A549 (cell line): ENCODE measurements around the gene OPA3. TPM values are rescaled to one million over a fixed set of nuclear protein-coding genes. Genes with fewer than 3 reads are reported as not detected.
A peak's percentile ranks its signal among the peaks of the same experiment; 100 is the strongest.

Experiments used
- ATAC-seq, 2 experiments: fragments of 200-7000 bp in 1 of 2; fragments of >200 bp in 1 of 2; cut with Nextera tagmentation in 1 of 2; cut with Tn5 transposase in 1 of 2; 3 replicates each; pipeline versions ENCODE4 v1.8.0 to v1.9.1; 2018 to 2020; ENCODE audit warnings: mild to moderate bottlenecking in 1 of 2, moderate library complexity in 1 of 2
- CTCF ChIA-PET: fragments of 300-600 bp; sonication (Branson Sonifier 250); formaldehyde crosslinking; extraction: SDS; loops from one replicate; lab custom pipeline; 2021; ENCODE audit warnings: antibody characterized with exemption, inconsistent platforms; lab: Yijun Ruan, JAX
- POLR2A ChIA-PET: fragments of 350-600 bp; formaldehyde crosslinking; extraction: SDS; loops from one replicate; lab custom pipeline; 2021; ENCODE audit warnings: antibody characterized with exemption, inconsistent platforms; lab: Yijun Ruan, JAX
- DNase-seq, 2 experiments: peaks; one replicate each; pipeline versions ENCODE4 v3.0.0 to v3.0.0-alpha.2; 2011 to 2016; ENCODE audit warnings: low read depth in 1 of 2, low spot score in 1 of 2
- FAIRE-seq: peaks from 2 replicates; lab custom pipeline; 2011; peaks lifted over from hg19 to GRCh38; lab: Jason Lieb, UNC
- H3K27ac ChIP-seq, 2 experiments: fragments of >200 bp; sonication (Bioruptor Twin); formaldehyde crosslinking; 3 replicates each; pipeline ENCODE4 v1.5.1; 2016 to 2017
- H3K4me1 ChIP-seq: fragments of >200 bp; sonication (Bioruptor Twin); formaldehyde crosslinking; 3 replicates; pipeline ENCODE4 v1.6.1; 2016
- H3K4me2 ChIP-seq: fragments of >200 bp; sonication (Bioruptor Twin); formaldehyde crosslinking; 3 replicates; pipeline ENCODE4 v1.6.1; 2016
- H3K4me3 ChIP-seq: fragments of >200 bp; sonication (Bioruptor Twin); formaldehyde crosslinking; 3 replicates; pipeline ENCODE4 v1.5.1; 2016
- H3K9me3 ChIP-seq: fragments of >200 bp; sonication (Bioruptor Twin); formaldehyde crosslinking; 3 replicates; pipeline ENCODE4 v1.6.1; 2016
- CTCF ChIP-seq: fragments of >200 bp; sonication (Bioruptor Twin); formaldehyde crosslinking; IDR thresholded peaks from 3 replicates; pipeline ENCODE4 v1.5.1; 2016
- E2F6 ChIP-seq: IDR thresholded peaks from 2 replicates; pipeline ENCODE4 v1.6.1; 2012; ENCODE audit warnings: low read depth, borderline replicate concordance
- ESRRA ChIP-seq: fragments of 150-350 bp; IDR thresholded peaks from 2 replicates; pipeline ENCODE4 v1.6.1; 2014; ENCODE audit warnings: mild to moderate bottlenecking, low read length, borderline replicate concordance
- FOSL2 ChIP-seq, 2 experiments: fragments of 450-650 bp in 1 of 2; fragments of >200 bp in 1 of 2; sonication (Bioruptor Twin) in 1 of 2; formaldehyde crosslinking; IDR thresholded peaks; 2 replicates each; pipeline versions ENCODE4 v1.5.0 to v1.6.1; 2016 to 2020; ENCODE audit warnings: mild to moderate bottlenecking in 1 of 2, moderate library complexity in 1 of 2
- HOXA7 ChIP-seq: fragments of 250-450 bp; sonication (Bioruptor Pico); IDR thresholded peaks from 2 replicates; pipeline ENCODE4 v1.5.0; 2020; ENCODE audit warnings: mild to moderate bottlenecking, moderate library complexity
- JUN ChIP-seq, 2 experiments: fragments of >200 bp; sonication (Bioruptor Twin); formaldehyde crosslinking; IDR thresholded peaks; 2 replicates in 1 of 2; 3 replicates in 1 of 2; pipeline ENCODE4 v1.6.1; 2016 to 2017
- JUNB ChIP-seq: fragments of >200 bp; sonication (Bioruptor Twin); formaldehyde crosslinking; IDR thresholded peaks from 2 replicates; pipeline ENCODE4 v1.6.1; 2016
- MAX ChIP-seq: IDR thresholded peaks from 2 replicates; pipeline ENCODE4 v1.6.1; 2012
- RAD21 ChIP-seq, 2 experiments: fragments of >200 bp in 1 of 2; sonication (Bioruptor Twin) in 1 of 2; formaldehyde crosslinking in 1 of 2; IDR thresholded peaks in 1 of 2; conservative IDR thresholded peaks in 1 of 2; 2 replicates in 1 of 2; 3 replicates in 1 of 2; pipeline ENCODE4 v1.6.1; 2012 to 2018; ENCODE audit warnings: inconsistent platforms in 1 of 2
- RARB ChIP-seq: fragments of 250-450 bp; sonication (Bioruptor Pico); IDR thresholded peaks from 2 replicates; pipeline ENCODE4 v1.8.0; 2021; ENCODE audit warnings: mild to moderate bottlenecking, moderate library complexity
- RNF2 ChIP-seq: fragments of 200-600 bp; sonication (generic); IDR thresholded peaks from 2 replicates; pipeline ENCODE4 v1.6.1; 2016; ENCODE audit warnings: low read depth, mild to moderate bottlenecking, antibody characterized with exemption, moderate library complexity, borderline replicate concordance
- SMC3 ChIP-seq: fragments of >200 bp; sonication (Bioruptor Twin); formaldehyde crosslinking; IDR thresholded peaks from 3 replicates; pipeline ENCODE4 v1.6.1; 2018; ENCODE audit warnings: inconsistent platforms
- TP53 ChIP-seq: fragments of 250-450 bp; sonication (Bioruptor Pico); IDR thresholded peaks from 2 replicates; pipeline ENCODE4 v1.5.0; 2021; ENCODE audit warnings: mild to moderate bottlenecking, moderate library complexity
- USF2 ChIP-seq: fragments of 450-650 bp; IDR thresholded peaks from 2 replicates; pipeline ENCODE4 v1.6.1; 2014; ENCODE audit warnings: antibody characterized with exemption
- ZC3H11A ChIP-seq: fragments of 450-650 bp; IDR thresholded peaks from 2 replicates; pipeline ENCODE4 v1.6.1; 2014; ENCODE audit warnings: antibody characterized with exemption, mild to moderate bottlenecking
- ZFP36 ChIP-seq: fragments of 450-650 bp; IDR thresholded peaks from 2 replicates; pipeline ENCODE4 v1.6.1; 2014; ENCODE audit warnings: borderline replicate concordance; ENCODE audit not compliant: partially characterized antibody
- WGBS: methylation state at CpG from one replicate; pipeline ENCODE4 v1.1.6; 2017; ENCODE audit errors: missing lambda C conversion rate; 5-methylcytosine and 5-hydroxymethylcytosine counted together
- polyA plus RNA-seq, 4 experiments: library from polyadenylated mRNA; depleted of rRNA in 3 of 4; stranded (reverse); fragments of >200 nt; fragmentation: RNase III in 1 of 4; extraction: RNeasy Plus Mini Kit Qiagen cat#74134 plus additional on column Dnase treatment in 1 of 4; gene quantifications; 2 replicates in 3 of 4; 3 replicates in 1 of 4; pipeline ENCODE4 v1.2.3, GENCODE V29; 2011 to 2017

Gene OPA3
- polyA plus RNA-seq, 2 of the 4 experiments (the other 2 are of a cell fraction): 15.6 to 21.8 TPM

- Histone ChIP-seq H3K4me3 (no peak overlapping the region), H3K4me1 (peaks cover 13% of the 10 kb centered on the region), H3K4me2 (no peak overlapping the region), H3K9me3 (no peaks in the 10 kb centered on the region), H3K27ac (no peak overlapping the region)
- FAIRE-seq (no peak), ATAC-seq (no peak), DNase-seq (no peak)
- TF ChIP-seq ZFP36 (peak; percentile 44), ZC3H11A (no peak)
- CTCF ChIA-PET: interaction anchor here (0.9 to 7.9 kb wide), 5 partner anchors 8 to 49 kb away, joined by 3 to 273 read pairs (median 52); partner anchors contain the start of gene EML2
- POLR2A ChIA-PET: no interaction called here
- 94% methylated on average over 6 of the region's 6 CpGs for WGBS
Measured at GRCh38 chr19:45608948-45609347, 24.3 kb upstream of the OPA3 start.

- Histone ChIP-seq H3K4me2 (peak overlapping the region; percentile 79), H3K9me3 (no peaks in the 10 kb centered on the region), H3K4me1 (peaks cover 8% of the 10 kb centered on the region), H3K4me3 (peak overlapping the region; percentile 28; the same call in 2 of the 3 replicates), H3K27ac (peak overlapping the region; percentile 65 to 84)
- WGBS: 19% methylated on average over 28 of the region's 28 CpGs
- peak; percentile 82 to 86 for ATAC-seq
- ChIA-PET CTCF (interaction anchor here (0.7 to 7.9 kb wide), 24 partner anchors 10 to 122 kb away, joined by 3 to 273 read pairs (median 4); partner anchors contain the start of genes EML2 and GIPR), POLR2A (interaction anchor here (2.4 kb wide), 1 partner anchor 34 kb away, joined by 15 read pairs; no protein-coding TSS in a partner anchor)
- peak; percentile 77 to 81 for DNase-seq
- TF ChIP-seq CTCF (peak; percentile 91), HOXA7 (no peak), JUN (IDR thresholded peaks at IDR 0.05) (0 out of 5 replicates have a peak, but pooled peaks of 1 of the 2 experiments have one; percentile 20), ESRRA (no peak), SMC3 (peak; percentile 95), E2F6 (0 out of 2 replicates have a peak, but pooled peaks have one; percentile 50), RAD21 (conservative IDR thresholded peaks at IDR 0.05 in 1 of 2, IDR thresholded peaks at IDR 0.05 in 1 of 2) (peak; percentile 80 to 84), MAX (peak; percentile 84), USF2 (peak; percentile 93)
- FAIRE-seq: no peak
Measured at GRCh38 chr19:45607071-45608029, 22.7 kb upstream of the OPA3 start.

GRCh38 chr19:45601524-45602374 lies 17.1 kb upstream of the OPA3 start, which contains the start of gene GPR4:
Gene GPR4 (minus strand): TSS chr19:45602212. CDS start chr19:45591866, 10,346 bp downstream.
- Histone ChIP-seq H3K27ac (peak within 1 kb of the TSS in 1 of 2 experiments; percentile 54; a peak in 3 of 6 replicates), H3K4me1 (peaks cover 24% of the 10 kb centered on the region), H3K4me2 (peak within 1 kb of the TSS; percentile 66), H3K4me3 (peak within 1 kb of the TSS; percentile 29), H3K9me3 (no peaks in the 10 kb centered on the region)
- FAIRE-seq (no peak), ATAC-seq (peak in 1 of 2 experiments; percentile 57; a peak in 3 of 6 replicates), DNase-seq (no peak)
- CTCF ChIA-PET: interaction anchor here (0.6 to 3.0 kb wide), 6 partner anchors 11 to 40 kb away, joined by 3 to 36 read pairs (median 4); partner anchors contain the start of gene EML2
- no peak for TF ChIP-seq JUNB
- no peak for TF ChIP-seq TP53 (CRISPR knock-in tag)
- no peak for TF ChIP-seq SMC3
- TF ChIP-seq USF2: no peak
- no peak for TF ChIP-seq RARB (CRISPR knock-in tag)
- no peak for TF ChIP-seq RNF2
- no peak for TF ChIP-seq FOSL2 (IDR thresholded peaks at IDR 0.05)
- no peak for TF ChIP-seq FOSL2 (CRISPR knock-in tag; IDR thresholded peaks at IDR 0.05)
- POLR2A ChIA-PET: interaction anchor here (1.3 kb wide), 1 partner anchor 12 kb away, joined by 3 read pairs; no protein-coding TSS in a partner anchor
- WGBS: 21% methylated on average over 25 of the region's 52 CpGs
